H1 (cell line): Measurements from ENCODE around the gene GLTPD2. TPM values are rescaled to one million over a fixed set of nuclear protein-coding genes. Genes with fewer than 3 reads are reported as not detected.
A peak's percentile ranks its signal among the peaks of the same experiment; 100 is the strongest.

Experiments
- CTCF ChIA-PET: fragments of 300-600 bp; sonication (Branson Sonifier 250); formaldehyde crosslinking; loops from one replicate; lab custom pipeline; 2021; ENCODE audit not compliant: partially characterized antibody; lab: Charles Lee
- POLR2A ChIA-PET: fragments of 300-600 bp; sonication (Branson Sonifier 250); formaldehyde crosslinking; loops from one replicate; lab custom pipeline; 2021; ENCODE audit warnings: inconsistent platforms; ENCODE audit not compliant: partially characterized antibody; lab: Charles Lee
- DNase-seq, 2 experiments: peaks; one replicate each; pipeline versions ENCODE4 v3.0.0 to v3.0.0-alpha.2; 2010 to 2022; ENCODE audit warnings: low spot score in 2 of 2, low read depth in 1 of 2, mixed read lengths in 1 of 2
- FAIRE-seq: peaks from 2 replicates; lab custom pipeline; 2011; peaks lifted over from hg19 to GRCh38; lab: Jason Lieb, UNC
- H2AFZ ChIP-seq: 2 replicates; pipeline ENCODE4 v1.8.1; 2012; ENCODE audit warnings: low read length, inconsistent platforms
- H2AK5ac ChIP-seq: 2 replicates; pipeline ENCODE4 v1.6.1; 2013; ENCODE audit warnings: low read depth, low read length
- H2BK120ac ChIP-seq: replicated peaks from 2 replicates; pipeline ENCODE3; 2013; ENCODE audit warnings: low read depth, low read length, inconsistent platforms
- H2BK12ac ChIP-seq: 2 replicates; pipeline ENCODE4 v1.6.1; 2013; ENCODE audit warnings: low read depth, low read length
- H2BK15ac ChIP-seq: 2 replicates; pipeline ENCODE4 v1.6.1; 2013; ENCODE audit warnings: low read length
- H2BK20ac ChIP-seq: 2 replicates; pipeline ENCODE4 v1.6.1; 2013; ENCODE audit warnings: low read length
- H2BK5ac ChIP-seq: 2 replicates; pipeline ENCODE4 v1.6.1; 2013; ENCODE audit warnings: low read depth, low read length
- H3K14ac ChIP-seq: 2 replicates; pipeline ENCODE4 v1.6.1; 2013; ENCODE audit warnings: inconsistent platforms; ENCODE audit not compliant: insufficient read length
- H3K18ac ChIP-seq: 2 replicates; pipeline ENCODE4 v1.6.1; 2013; ENCODE audit warnings: low read length; ENCODE audit errors: extremely low read depth
- H3K23ac ChIP-seq: 2 replicates; pipeline ENCODE4 v1.6.1; 2013; ENCODE audit warnings: inconsistent platforms; ENCODE audit not compliant: insufficient read length
- H3K23me2 ChIP-seq: 2 replicates; pipeline ENCODE4 v1.6.1; 2013; ENCODE audit warnings: low read depth, low read length
- H3K27ac ChIP-seq: 2 replicates; pipeline ENCODE4 v1.6.1; 2011; ENCODE audit warnings: low read depth, low read length, inconsistent platforms
- H3K27me3 ChIP-seq, 4 experiments: replicated peaks in 1 of 4; 1 replicate in 1 of 4; 2 replicates in 3 of 4; pipeline versions ENCODE4 v1.6.1 to v1.8.1; 2011 to 2013; ENCODE audit warnings: low read length in 3 of 4, mild to moderate bottlenecking in 3 of 4, inconsistent platforms in 2 of 4, mixed read lengths in 2 of 4, moderate library complexity in 1 of 4; ENCODE audit not compliant: control insufficient read depth in 3 of 4, insufficient read depth in 3 of 4; ENCODE audit errors: extremely low read depth in 1 of 4
- H3K36me3 ChIP-seq, 4 experiments: 2 replicates each; pipeline versions ENCODE4 v1.6.1 to v1.8.1; 2011 to 2013; ENCODE audit warnings: mild to moderate bottlenecking in 4 of 4, low read length in 3 of 4, moderate library complexity in 2 of 4, control low read depth in 1 of 4, inconsistent platforms in 1 of 4; ENCODE audit not compliant: insufficient read depth in 4 of 4, control insufficient read depth in 2 of 4
- H3K4ac ChIP-seq: replicated peaks from 2 replicates; pipeline ENCODE3; 2013; ENCODE audit warnings: low read length, low read depth, mixed read lengths, inconsistent platforms; ENCODE audit not compliant: insufficient read length
- H3K4me1 ChIP-seq, 4 experiments: replicated peaks in 1 of 4; 1 replicate in 1 of 4; 2 replicates in 3 of 4; pipeline versions ENCODE4 v1.6.1 to v1.8.1; 2011 to 2013; ENCODE audit warnings: low read length in 3 of 4, inconsistent platforms in 2 of 4, mixed read lengths in 1 of 4; ENCODE audit not compliant: insufficient read depth in 4 of 4, control insufficient read depth in 3 of 4
- H3K4me2 ChIP-seq, 2 experiments: 2 replicates each; pipeline versions ENCODE4 v1.6.1 to v1.8.1; 2011 to 2013; ENCODE audit warnings: low read depth in 2 of 2, low read length in 2 of 2, control low read depth in 1 of 2, inconsistent platforms in 1 of 2, mild to moderate bottlenecking in 1 of 2; ENCODE audit not compliant: insufficient read depth in 1 of 2
- H3K4me3 ChIP-seq, 4 experiments: fragments of 200-600, 300-600 bp in 1 of 4; sonication (generic), shearing (Covaris generic), sonication (Bioruptor Twin) in 1 of 4; 2 replicates each; pipeline versions ENCODE4 v1.5.1 to v1.8.1; 2011 to 2016; ENCODE audit warnings: low read length in 4 of 4, low read depth in 3 of 4, control low read depth in 2 of 4, inconsistent platforms in 2 of 4, mild to moderate bottlenecking in 2 of 4, mixed read lengths in 1 of 4, moderate library complexity in 1 of 4; ENCODE audit not compliant: insufficient read depth in 2 of 4; ENCODE audit errors: extremely low read depth in 1 of 4
- H3K56ac ChIP-seq: replicated peaks from 2 replicates; pipeline ENCODE3; 2013; ENCODE audit warnings: low read depth, mild to moderate bottlenecking, mixed read lengths, low read length, inconsistent platforms; ENCODE audit not compliant: insufficient read length
- H3K79me1 ChIP-seq: 2 replicates; pipeline ENCODE4 v1.6.1; 2013; ENCODE audit warnings: low read depth, low read length, control low read depth
- H3K79me2 ChIP-seq, 2 experiments: 2 replicates each; pipeline versions ENCODE4 v1.6.1 to v1.8.1; 2012 to 2013; ENCODE audit warnings: low read length in 2 of 2, mild to moderate bottlenecking in 2 of 2, inconsistent platforms in 1 of 2; ENCODE audit not compliant: insufficient read depth in 2 of 2, control insufficient read depth in 1 of 2
- H3K9ac ChIP-seq, 4 experiments: replicated peaks in 1 of 4; 1 replicate in 1 of 4; 2 replicates in 3 of 4; pipeline versions ENCODE4 v1.6.1 to v1.8.1; 2011 to 2013; ENCODE audit warnings: low read depth in 3 of 4, low read length in 3 of 4, control low read depth in 2 of 4, mild to moderate bottlenecking in 2 of 4, moderate library complexity in 2 of 4, inconsistent platforms in 1 of 4; ENCODE audit errors: extremely low read depth in 1 of 4
- H3K9me3 ChIP-seq, 2 experiments: 2 replicates each; pipeline versions ENCODE4 v1.6.1 to v1.8.1; 2012 to 2013; ENCODE audit warnings: mild to moderate bottlenecking in 2 of 2, moderate library complexity in 2 of 2, control low read depth in 1 of 2, inconsistent platforms in 1 of 2, low read depth in 1 of 2, low read length in 1 of 2, mixed read lengths in 1 of 2; ENCODE audit not compliant: insufficient read depth in 2 of 2
- H4K20me1 ChIP-seq, 2 experiments: replicated peaks in 1 of 2; 2 replicates each; pipeline versions ENCODE3 to v1.8.1; 2011 to 2013; ENCODE audit warnings: inconsistent platforms in 2 of 2, low read length in 2 of 2, mild to moderate bottlenecking in 1 of 2; ENCODE audit not compliant: insufficient read depth in 2 of 2, control insufficient read depth in 1 of 2
- H4K5ac ChIP-seq: 2 replicates; pipeline ENCODE4 v1.6.1; 2013; ENCODE audit warnings: low read length, low read depth, mixed read lengths, inconsistent platforms; ENCODE audit not compliant: insufficient read length
- H4K8ac ChIP-seq: 2 replicates; pipeline ENCODE4 v1.8.0; 2013; ENCODE audit warnings: mild to moderate bottlenecking, moderate library complexity, low read length, inconsistent platforms; ENCODE audit not compliant: insufficient read depth; ENCODE audit errors: extremely low read depth
- H4K91ac ChIP-seq: replicated peaks from 2 replicates; pipeline ENCODE3; 2013; ENCODE audit warnings: low read length, mixed read lengths, inconsistent platforms; ENCODE audit not compliant: insufficient read length
- BACH1 ChIP-seq: IDR thresholded peaks from 2 replicates; pipeline ENCODE4 v1.6.1; 2012; ENCODE audit warnings: low read length, improper control_type of control experiment
- EZH2 ChIP-seq: fragments of 200-600 bp; sonication (generic); IDR thresholded peaks from 2 replicates; pipeline ENCODE4 v1.7.1; 2012; ENCODE audit warnings: low read depth, mild to moderate bottlenecking, moderate library complexity, low read length, inconsistent platforms; ENCODE audit not compliant: severe bottlenecking
- RAD21 ChIP-seq, 2 experiments: IDR thresholded peaks in 1 of 2; conservative IDR thresholded peaks in 1 of 2; 2 replicates each; pipeline ENCODE4 v1.6.1; 2011; ENCODE audit warnings: low read depth in 2 of 2, low read length in 2 of 2, improper control_type of control experiment in 1 of 2, inconsistent platforms in 1 of 2, mild to moderate bottlenecking in 1 of 2, moderate library complexity in 1 of 2
- WGBS, 2 experiments: shearing (Covaris generic) in 1 of 2; methylation state at CpG; one replicate each; pipeline versions ENCODE4 v1.1.6 to v1.1.7; 2013 to 2015; ENCODE audit warnings: low lambda C conversion rate in 2 of 2, mixed read lengths in 2 of 2, inconsistent platforms in 1 of 2, low coverage in 1 of 2, missing lambda C conversion rate in 1 of 2; ENCODE audit not compliant: insufficient replicate concordance in 2 of 2, insufficient coverage in 1 of 2, insufficient read length in 1 of 2; ENCODE audit errors: extremely low coverage in 1 of 2, missing lambda C conversion rate in 1 of 2; 5-methylcytosine and 5-hydroxymethylcytosine counted together
- polyA plus RNA-seq, 7 experiments: library from polyadenylated mRNA; depleted of rRNA in 3 of 7; stranded (reverse) in 5 of 7; unstranded in 2 of 7; fragments of >200 nt in 5 of 7; fragments of 200-250 nt in 2 of 7; gene quantifications; 1 replicate in 5 of 7; 2 replicates in 1 of 7; 4 replicates in 1 of 7; pipeline versions ENCODE4 v1.2.1 to v1.2.3, GENCODE V29; 2011 to 2013; ENCODE audit warnings: missing spikeins in 2 of 7, mixed read lengths in 2 of 7
- total RNA-seq: library from RNA; stranded (reverse); fragmentation: NEBNext Ultra II Directional; extraction: Animal tissue kit (Norgen Biotek cat#: 25700); gene quantifications from 2 replicates; pipeline ENCODE4 v1.2.1, GENCODE V29; 2021

Gene GLTPD2
- total and polyA plus RNA-seq, 2 of the 8 experiments (the other 6 are each of a cell fraction or from before 2014, with no cell fraction given), result not detected

- Histone ChIP-seq H2BK120ac (no peak within 1 kb of the TSS), H2BK15ac (no peak within 1 kb of the TSS), H4K20me1 (no peaks in the 10 kb centered on the region), H4K5ac (no peak within 1 kb of the TSS), H3K27ac (no peak within 1 kb of the TSS; the same call in 1 of the 2 replicates), H3K23ac (no peak within 1 kb of the TSS), H2BK12ac (peak within 1 kb of the TSS; percentile 39; the same call in 1 of the 2 replicates), H3K14ac (no peak within 1 kb of the TSS), H3K23me2 (peaks cover 6% of the 10 kb centered on the region; the same call in 1 of the 2 replicates), H4K91ac (peak within 1 kb of the TSS; percentile 30), H3K4me1 (peaks cover 0 to 5% (median 4%) of the 10 kb centered on the region in 4 experiments; a peak in 3 of 7 replicates), H3K4me3 (peak within 1 kb of the TSS; percentile 68 to 97 (median 79)), H3K27me3 (no peaks in the 10 kb centered on the region; a peak in 1 of 7 replicates), H3K56ac (peak within 1 kb of the TSS; percentile 46), H3K79me1 (no peaks in the 10 kb centered on the region), H3K4ac (no peak within 1 kb of the TSS), H4K8ac (peak within 1 kb of the TSS; percentile 65; the same call in 1 of the 2 replicates), H3K36me3 (peaks cover 0 to 22% (median 5%) of the 10 kb centered on the region in 4 experiments; a peak in 5 of 8 replicates), H2BK5ac (no peak within 1 kb of the TSS), H2AFZ (peak within 1 kb of the TSS; percentile 98), H3K9ac (peak within 1 kb of the TSS; percentile 49 to 79 (median 67)), H3K4me2 (peak within 1 kb of the TSS; percentile 75 to 91), H3K79me2 (0 out of 4 replicates have a peak, but pooled peaks cover 0 to 3% of the 10 kb centered on the region in 2 experiments), H2BK20ac (no peak within 1 kb of the TSS), H3K18ac (peak within 1 kb of the TSS; percentile 48), H3K9me3 (no peaks in the 10 kb centered on the region), H2AK5ac (no peak within 1 kb of the TSS)
- ChIA-PET CTCF (interaction anchor here (0.8 to 3.0 kb wide), 8 partner anchors 16 to 227 kb away, joined by 3 to 14 read pairs (median 4); partner anchors contain the start of gene ARRB2), POLR2A (interaction anchor here (0.6 to 3.2 kb wide), 17 partner anchors 10 to 133 kb away, joined by 3 to 25 read pairs (median 4); partner anchors contain the start of genes GLTPD2, PSMB6, RNF167 and SLC25A11)
- 1% methylated on average over 24 of the region's 106 CpGs; no CpG with 5 or more reads in 1 of the 2 experiments for WGBS, 2 experiments
- DNase-seq, result peak in 1 of 2 experiments; percentile 89
- FAIRE-seq, result no peak
- TF ChIP-seq EZH2 (no peak), RAD21 (IDR thresholded peaks at IDR 0.05 in 1 of 2, conservative IDR thresholded peaks at IDR 0.05 in 1 of 2; ENCODE audit: low read depth in 2 of 2, low read length in 2 of 2) (no peak), BACH1 (no peak)
Measured at GRCh38 chr17:4806777-4807604, 18.2 kb downstream of the GLTPD2 start, which contains the start of gene PLD2. Gene PLD2 (plus strand): TSS chr17:4807152. CDS start chr17:4807773, 621 bp downstream.
